Neural crest cell (in vitro differentiated cells): ENCODE data around the gene MAL. TPM values are rescaled to one million over a fixed set of nuclear protein-coding genes. Genes with fewer than 3 reads are reported as not detected.

Experiments
- DNase-seq: peaks from one replicate; pipeline ENCODE4 v3.0.0; 2021; ENCODE audit warnings: low read depth, mixed read lengths, low spot score
- H3K27ac Mint-ChIP-seq: one replicate; pipeline ENCODE4 v1.8.0; 2021; ENCODE audit warnings: mild to moderate bottlenecking, mixed read lengths; ENCODE audit not compliant: unreplicated experiment
- H3K27me3 Mint-ChIP-seq: 2 replicates; pipeline ENCODE4 v1.8.0; 2021; ENCODE audit warnings: low read depth, mild to moderate bottlenecking, mixed read lengths
- H3K36me3 Mint-ChIP-seq: 2 replicates; pipeline ENCODE4 v1.8.0; 2021; ENCODE audit warnings: low read depth, mild to moderate bottlenecking, mixed read lengths
- H3K4me1 Mint-ChIP-seq: 2 replicates; pipeline ENCODE4 v1.8.0; 2021; ENCODE audit warnings: mixed read lengths
- H3K4me3 Mint-ChIP-seq: one replicate; pipeline ENCODE4 v1.8.0; 2021; ENCODE audit warnings: mild to moderate bottlenecking, mixed read lengths
- H3K9me3 Mint-ChIP-seq: 2 replicates; pipeline ENCODE4 v1.8.0; 2021; ENCODE audit warnings: mixed read lengths
- CTCF ChIP-seq: fragments of 200-600 bp; sonication (generic); conservative IDR thresholded peaks from 2 replicates; pipeline ENCODE4 v1.5.0; 2021; ENCODE audit warnings: antibody characterized with exemption, mild to moderate bottlenecking
- total RNA-seq: library from RNA; stranded (reverse); gene quantifications from 2 replicates; pipeline ENCODE4 v1.2.1, GENCODE V29; 2021

MAL gene
- total RNA-seq, 1 donor from 2014 or later: 0.65 TPM

DNA sequence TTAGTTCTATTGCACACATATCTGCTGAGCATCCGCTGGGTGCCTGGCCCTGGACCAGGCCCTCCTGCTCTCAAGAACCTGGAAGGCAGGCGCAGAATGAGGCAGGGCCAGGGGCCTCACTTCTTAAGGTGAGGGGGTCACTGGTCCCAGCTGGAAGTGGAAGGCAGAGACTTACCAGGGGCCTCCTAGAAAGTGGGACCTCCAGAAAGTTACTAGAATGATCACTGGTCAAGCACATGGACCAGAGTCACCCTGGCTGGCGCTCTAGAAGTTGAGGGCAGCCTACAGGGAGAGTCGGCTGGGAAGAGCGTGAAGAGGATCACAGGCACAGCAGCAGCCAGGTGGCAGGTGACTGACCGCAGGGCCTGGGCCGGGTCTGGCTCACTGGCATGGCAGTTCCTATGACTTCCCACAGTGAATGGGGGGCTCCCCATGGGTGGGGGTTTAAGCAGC is 26.1 kb upstream of the MAL start:
- H3K9me3 Mint-ChIP-seq: no peaks in the 10 kb centered on the region
- no peaks in the 10 kb centered on the region for H3K36me3 Mint-ChIP-seq
- H3K27ac Mint-ChIP-seq: no peak overlapping the region
- H3K4me3 Mint-ChIP-seq: no peak overlapping the region
- H3K27me3 Mint-ChIP-seq: peaks cover 10% of the 10 kb centered on the region
- peaks cover 25% of the 10 kb centered on the region for H3K4me1 Mint-ChIP-seq
- DNase-seq: no peak
- TF ChIP-seq CTCF: no peak

DNA sequence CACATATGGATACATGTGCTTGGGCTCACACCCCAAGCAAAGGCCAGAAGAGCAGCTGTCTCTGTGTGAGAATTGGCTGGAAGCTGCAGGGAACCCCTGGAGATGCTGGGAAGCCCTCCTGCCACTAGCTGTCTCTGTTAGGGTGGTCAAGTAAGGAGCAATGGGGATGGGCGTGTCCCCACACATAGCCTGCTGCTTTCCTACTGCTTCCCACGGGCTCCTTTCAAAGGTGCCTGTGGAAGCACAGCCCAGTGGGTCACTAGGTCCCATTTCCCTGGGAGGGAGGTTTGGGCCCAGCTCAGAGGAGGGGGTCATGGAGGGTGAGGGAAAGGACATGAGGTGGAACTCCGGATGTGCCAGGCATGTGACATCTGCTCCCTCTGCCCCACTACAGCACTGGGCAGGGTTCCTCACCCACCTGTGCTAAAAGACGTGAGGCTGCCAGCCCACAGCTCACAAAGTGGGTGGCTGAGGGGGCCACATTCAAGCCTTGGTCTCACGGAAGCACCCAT is 24.4 kb upstream of the MAL start:
- no peak for TF ChIP-seq CTCF

DNA sequence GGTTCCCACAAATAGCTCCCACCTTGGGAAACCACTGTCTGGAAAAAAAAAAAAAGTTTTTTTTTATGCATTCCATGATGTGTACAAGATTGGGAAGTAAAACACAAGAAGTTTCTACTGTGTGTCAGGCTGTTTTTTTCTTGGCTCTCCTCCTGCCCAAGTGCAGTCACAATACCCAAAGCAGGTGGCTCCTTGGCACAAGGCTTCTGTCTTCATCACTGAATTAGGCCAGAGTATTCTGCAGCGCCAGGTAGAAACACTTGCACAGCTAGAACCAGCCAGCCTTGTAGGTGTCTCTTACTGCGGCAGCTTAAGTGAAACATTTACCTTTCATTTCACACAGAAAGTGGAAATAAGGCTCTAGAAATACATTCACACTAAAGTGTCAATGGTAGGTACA is 23.8 kb upstream of the MAL start:
- Mint-ChIP-seq H3K4me1 (peaks cover 30% of the 10 kb centered on the region), H3K27ac (no peak overlapping the region), H3K36me3 (no peaks in the 10 kb centered on the region), H3K9me3 (no peaks in the 10 kb centered on the region), H3K27me3 (peaks cover 7% of the 10 kb centered on the region), H3K4me3 (no peak overlapping the region)
- DNase-seq: no peak
- TF ChIP-seq CTCF: no peak

More for the DNA sequence above, 24.4 kb upstream of the MAL start:
- DNase-seq: no peak
- Mint-ChIP-seq H3K9me3 (no peaks in the 10 kb centered on the region), H3K4me1 (peaks cover 31% of the 10 kb centered on the region), H3K4me3 (no peak overlapping the region), H3K36me3 (no peaks in the 10 kb centered on the region), H3K27me3 (peaks cover 10% of the 10 kb centered on the region), H3K27ac (no peak overlapping the region)

DNA sequence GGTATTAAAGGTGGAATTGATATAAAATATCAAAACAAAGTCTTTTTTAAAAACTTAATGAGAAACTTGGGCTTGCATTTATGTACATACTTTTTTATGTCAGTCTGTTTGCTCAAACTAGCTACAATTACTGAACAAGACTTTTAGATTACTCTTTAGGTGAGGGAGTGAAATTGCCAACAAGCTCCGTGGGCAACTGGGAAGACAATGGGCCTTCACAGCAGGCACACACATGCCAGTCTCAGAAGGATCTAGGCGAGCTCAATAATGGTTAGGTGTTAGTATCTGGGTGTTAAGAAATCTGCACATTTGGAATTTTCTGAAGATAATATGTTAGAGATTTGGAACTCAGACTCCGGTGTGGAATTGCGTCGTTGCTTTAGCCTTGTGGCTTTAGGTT is 23.0 kb upstream of the MAL start:
- DNase-seq: no peak
- Mint-ChIP-seq H3K27ac (no peak overlapping the region), H3K4me3 (no peak overlapping the region), H3K4me1 (peaks cover 24% of the 10 kb centered on the region), H3K36me3 (no peaks in the 10 kb centered on the region), H3K27me3 (peaks cover under 1% of the 10 kb centered on the region), H3K9me3 (no peaks in the 10 kb centered on the region)
- no peak for TF ChIP-seq CTCF

DNA sequence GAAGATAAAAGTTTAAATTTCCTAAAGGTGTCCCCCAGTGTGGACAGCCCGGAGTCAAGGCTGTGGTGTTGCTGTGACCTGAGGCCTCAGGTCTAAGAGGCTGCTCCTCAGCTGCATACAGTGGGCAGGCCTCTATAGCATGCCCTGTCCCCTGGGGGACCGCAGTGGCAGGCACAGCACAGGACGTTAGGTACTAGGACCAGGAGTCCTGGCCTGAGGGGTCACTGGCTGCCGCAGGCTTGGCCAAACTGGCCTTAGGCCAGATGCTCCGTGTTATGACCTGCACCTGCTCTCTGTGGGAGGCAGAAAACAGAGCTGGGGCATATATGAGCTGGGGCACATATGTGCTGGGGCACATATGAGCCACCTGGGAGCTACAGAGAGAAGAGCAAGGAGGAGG is 21.2 kb upstream of the MAL start:
- no peak for TF ChIP-seq CTCF
- Mint-ChIP-seq H3K9me3 (no peaks in the 10 kb centered on the region), H3K36me3 (no peaks in the 10 kb centered on the region), H3K4me1 (peaks cover 31% of the 10 kb centered on the region), H3K4me3 (no peak overlapping the region), H3K27ac (peak overlapping the region; percentile 85), H3K27me3 (no peaks in the 10 kb centered on the region)
- DNase-seq: no peak

DNA sequence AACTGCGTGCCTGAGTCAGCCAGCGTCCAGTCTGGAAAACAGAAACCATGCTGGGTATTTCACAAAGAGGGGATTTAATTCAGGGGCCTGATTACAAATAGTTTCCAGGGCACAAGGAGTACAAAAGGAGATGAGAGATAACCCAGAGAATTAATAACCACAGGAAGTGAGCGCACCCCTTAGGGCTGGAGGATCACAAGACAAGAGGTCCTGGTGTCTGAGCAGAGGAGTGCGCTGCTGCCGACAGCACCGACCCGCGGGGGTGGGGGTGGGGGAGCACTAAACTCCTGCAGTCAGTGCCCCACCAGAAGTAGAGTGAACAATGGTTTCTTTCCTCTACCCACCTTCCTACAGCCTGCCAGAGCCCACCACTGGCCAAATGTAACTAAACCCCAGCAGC is 20.8 kb upstream of the MAL start:
- H3K9me3 Mint-ChIP-seq: no peaks in the 10 kb centered on the region
- H3K4me3 Mint-ChIP-seq: no peak overlapping the region
- no peaks in the 10 kb centered on the region for H3K27me3 Mint-ChIP-seq
- TF ChIP-seq CTCF: no peak
- peaks cover 35% of the 10 kb centered on the region for H3K4me1 Mint-ChIP-seq
- H3K36me3 Mint-ChIP-seq: no peaks in the 10 kb centered on the region
- DNase-seq: no peak
- peak overlapping the region; percentile 85 for H3K27ac Mint-ChIP-seq
